Central memory CD8-positive, alpha-beta T cell (primary cell): ENCODE measurements around the gene LENEP.

Experiments used
- ATAC-seq: fragments of 150-1000 bp; cut with Tn5 transposase; replicated peaks from 2 replicates; pipeline ENCODE4 v1.10.0; 2022; ENCODE audit warnings: mild to moderate bottlenecking, moderate FRiP score, moderate number of reproducible peaks; ENCODE audit not compliant: poor library complexity, severe bottlenecking; ENCODE audit errors: extremely low read depth
- DNase-seq, 2 donors: peaks; one replicate each; pipeline ENCODE4 v3.0.0; 2021; ENCODE audit warnings: low spot score in 2 of 2
- H3K27ac Mint-ChIP-seq: one replicate; pipeline ENCODE4 v1.8.0; 2022; ENCODE audit warnings: low read depth, mild to moderate bottlenecking, moderate library complexity, mixed read lengths
- H3K27me3 Mint-ChIP-seq: one replicate; pipeline ENCODE4 v1.8.0; 2022; ENCODE audit warnings: mixed read lengths
- H3K36me3 Mint-ChIP-seq: one replicate; pipeline ENCODE4 v1.8.0; 2022; ENCODE audit warnings: mild to moderate bottlenecking, moderate library complexity, mixed read lengths; ENCODE audit not compliant: insufficient read depth
- H3K4me1 Mint-ChIP-seq: one replicate; pipeline ENCODE4 v1.8.0; 2022; ENCODE audit warnings: mixed read lengths
- H3K4me3 Mint-ChIP-seq: one replicate; pipeline ENCODE4 v1.8.0; 2022; ENCODE audit warnings: mild to moderate bottlenecking, moderate library complexity, mixed read lengths
- H3K9me3 Mint-ChIP-seq: one replicate; pipeline ENCODE4 v1.8.0; 2022; ENCODE audit warnings: mixed read lengths

Gene LENEP, protein sequence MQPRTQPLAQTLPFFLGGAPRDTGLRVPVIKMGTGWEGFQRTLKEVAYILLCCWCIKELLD

DNA sequence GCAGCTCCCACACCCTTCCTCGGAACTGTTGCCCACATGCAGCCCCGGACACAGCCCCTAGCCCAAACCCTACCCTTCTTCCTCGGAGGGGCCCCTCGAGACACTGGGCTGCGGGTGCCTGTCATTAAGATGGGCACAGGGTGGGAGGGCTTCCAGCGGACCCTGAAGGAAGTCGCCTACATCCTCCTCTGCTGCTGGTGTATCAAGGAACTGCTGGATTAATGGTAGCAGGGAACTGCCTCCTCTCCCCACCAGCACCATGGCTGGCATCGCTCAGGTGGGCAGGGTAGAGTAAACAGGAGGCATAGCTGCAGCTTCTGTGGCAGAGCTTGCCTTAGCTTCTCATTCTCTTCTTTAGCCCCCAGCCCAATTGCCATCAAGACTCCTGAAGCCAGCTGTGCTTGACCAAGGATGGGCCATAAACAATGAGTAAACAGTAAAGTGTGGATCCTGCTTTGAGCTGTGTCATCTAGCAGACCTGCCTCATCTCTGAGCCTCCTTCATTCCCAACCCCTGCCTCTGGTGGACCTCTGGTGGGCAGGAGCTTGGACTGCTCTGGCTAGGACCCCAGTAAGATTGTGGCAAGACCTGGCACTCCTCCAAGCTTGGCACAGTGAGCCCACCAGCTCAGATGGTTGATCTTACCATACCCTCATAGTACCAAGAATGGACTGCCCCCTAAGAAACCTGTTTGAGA, at the start of gene LENEP:
Gene LENEP (plus strand): TSS at position 15 of the 697 bp plus-strand sequence. CDS start 22 bp downstream, at position 37.
- ATAC-seq (no peak), DNase-seq (no peak)
- Mint-ChIP-seq H3K27ac (no peak within 1 kb of the TSS), H3K9me3 (no peaks in the 10 kb centered on the region), H3K27me3 (no peaks in the 10 kb centered on the region), H3K36me3 (peaks cover 11% of the 10 kb centered on the region), H3K4me3 (no peak within 1 kb of the TSS), H3K4me1 (peaks cover 20% of the 10 kb centered on the region)

DNA sequence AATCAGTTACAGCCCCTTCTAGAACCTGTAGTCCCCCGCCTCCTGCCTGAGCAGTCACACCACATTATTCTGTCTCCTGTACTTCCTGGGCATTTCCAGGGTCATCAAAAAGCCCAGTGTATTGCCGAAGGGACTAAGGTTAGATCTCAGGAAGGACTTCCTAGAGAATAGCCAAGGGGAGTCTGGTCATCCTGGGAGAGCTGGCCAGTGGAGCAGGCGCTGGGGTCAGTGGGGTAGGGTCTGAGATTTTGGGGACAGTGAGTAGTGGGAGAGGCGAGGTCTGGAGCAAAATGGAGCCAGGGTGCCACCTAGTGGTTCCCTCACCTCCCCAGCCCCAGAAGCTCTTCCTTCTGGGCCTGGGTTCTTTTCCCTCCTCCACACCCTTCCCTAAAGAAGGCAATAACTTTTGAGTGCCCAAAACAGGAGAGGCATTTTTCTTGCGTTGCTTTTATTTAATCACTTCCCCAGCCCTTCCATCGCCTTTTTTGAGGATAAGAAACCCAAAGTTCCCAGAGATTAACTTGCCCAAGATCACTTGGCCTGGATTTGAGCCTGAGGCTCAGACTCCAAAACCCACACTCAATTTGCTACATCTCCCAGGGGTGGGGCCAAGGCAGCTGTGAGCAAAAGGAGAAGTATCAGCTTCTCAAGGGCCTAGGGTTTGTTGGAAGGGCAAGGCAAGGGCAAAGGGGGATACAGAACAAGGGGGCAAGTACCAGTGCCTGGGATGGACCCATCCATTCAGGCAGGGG, 49.6 kb upstream of the LENEP start:
- H3K27ac Mint-ChIP-seq = peak overlapping the region; percentile 79
- H3K36me3 Mint-ChIP-seq = peaks cover 49% of the 10 kb centered on the region
- DNase-seq = no peak
- peaks cover 65% of the 10 kb centered on the region for H3K4me1 Mint-ChIP-seq
- peak overlapping the region; percentile 56 for H3K4me3 Mint-ChIP-seq
- no peaks in the 10 kb centered on the region for H3K9me3 Mint-ChIP-seq
- ATAC-seq = no peak
- no peaks in the 10 kb centered on the region for H3K27me3 Mint-ChIP-seq

DNA sequence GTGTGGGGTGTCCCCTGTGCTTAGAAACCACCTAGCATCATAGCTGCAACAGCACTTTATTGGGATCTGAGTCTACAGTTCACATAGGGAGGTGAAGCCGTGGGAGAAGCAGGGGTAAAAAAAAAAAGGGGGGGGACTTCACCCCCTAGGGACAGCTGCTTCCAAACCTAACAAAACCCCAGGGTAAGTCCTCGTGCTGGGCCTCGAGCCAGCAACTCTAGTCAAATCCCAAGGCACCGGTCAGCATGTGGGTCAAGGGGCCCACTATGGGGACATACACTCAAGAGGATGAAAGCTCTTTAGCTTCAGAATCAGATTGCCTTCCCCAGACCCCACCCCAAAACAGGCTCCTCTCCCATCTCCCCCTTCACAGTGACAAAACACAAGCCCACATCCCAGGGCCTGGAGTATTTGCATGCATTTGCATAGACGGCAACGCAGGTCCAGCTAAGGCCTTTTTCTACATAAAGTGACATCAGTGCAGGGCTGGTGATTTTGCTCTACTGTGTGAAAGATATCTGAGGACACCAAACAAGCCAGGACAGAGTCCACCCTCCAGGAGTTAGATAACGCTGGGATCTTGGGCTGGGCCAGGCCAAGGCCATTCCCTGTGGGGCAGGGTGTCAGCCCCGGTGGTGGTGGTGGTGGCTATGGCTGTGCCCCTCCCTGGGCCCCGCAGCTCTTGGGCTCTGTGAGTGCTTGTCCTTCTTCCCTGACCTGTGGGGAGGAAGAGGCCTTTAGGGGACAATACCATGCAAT, 48.8 kb upstream of the LENEP start:
- Mint-ChIP-seq H3K36me3 (peaks cover 57% of the 10 kb centered on the region), H3K4me3 (no peak overlapping the region), H3K9me3 (no peaks in the 10 kb centered on the region), H3K4me1 (peaks cover 60% of the 10 kb centered on the region), H3K27ac (peak overlapping the region; percentile 79), H3K27me3 (no peaks in the 10 kb centered on the region)
- no peak for ATAC-seq
- DNase-seq = no peak

DNA sequence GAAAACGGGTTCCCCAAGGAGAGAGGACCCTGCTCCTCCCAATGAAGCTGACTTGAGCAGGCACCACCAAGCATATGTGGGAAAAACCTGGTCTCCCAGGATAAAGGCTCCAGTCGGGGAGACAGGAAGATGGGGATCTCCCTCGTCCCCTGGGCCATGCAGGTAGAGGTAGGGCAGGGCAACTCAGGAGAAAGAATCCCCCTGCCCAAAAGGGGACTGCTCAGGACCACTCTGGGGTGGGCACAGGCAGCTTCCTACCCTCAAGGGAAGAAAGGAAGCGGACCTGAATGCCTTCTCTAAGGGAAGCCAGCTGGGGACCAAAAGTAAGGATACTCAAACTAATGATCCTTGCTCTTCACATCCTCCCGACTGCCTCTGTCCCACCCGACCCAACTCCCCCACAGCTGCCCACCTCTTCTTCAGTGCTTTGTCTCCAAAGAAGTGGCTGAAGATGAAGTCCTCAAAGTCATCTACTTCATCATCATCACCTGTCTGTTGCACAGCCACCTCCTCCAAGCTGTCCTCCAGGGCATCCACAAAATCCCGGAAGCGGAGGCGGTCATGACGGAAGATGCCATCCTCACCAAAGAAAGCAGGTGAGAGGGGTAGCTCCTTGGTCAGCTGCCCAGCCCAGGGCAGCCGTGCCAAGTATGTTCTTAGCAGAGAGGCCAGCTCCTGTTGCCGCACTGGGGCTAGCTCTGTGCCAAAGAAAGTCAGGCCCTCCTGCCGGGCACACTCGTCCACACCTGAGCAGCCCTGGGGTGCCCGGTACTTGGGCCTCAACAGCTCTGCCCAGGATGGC, 48.0 kb upstream of the LENEP start:
- Mint-ChIP-seq H3K4me1 (peaks cover 56% of the 10 kb centered on the region), H3K4me3 (no peak overlapping the region), H3K36me3 (peaks cover 61% of the 10 kb centered on the region), H3K27me3 (no peaks in the 10 kb centered on the region), H3K27ac (peak overlapping the region; percentile 96), H3K9me3 (no peaks in the 10 kb centered on the region)
- no peak for ATAC-seq
- DNase-seq = no peak

DNA sequence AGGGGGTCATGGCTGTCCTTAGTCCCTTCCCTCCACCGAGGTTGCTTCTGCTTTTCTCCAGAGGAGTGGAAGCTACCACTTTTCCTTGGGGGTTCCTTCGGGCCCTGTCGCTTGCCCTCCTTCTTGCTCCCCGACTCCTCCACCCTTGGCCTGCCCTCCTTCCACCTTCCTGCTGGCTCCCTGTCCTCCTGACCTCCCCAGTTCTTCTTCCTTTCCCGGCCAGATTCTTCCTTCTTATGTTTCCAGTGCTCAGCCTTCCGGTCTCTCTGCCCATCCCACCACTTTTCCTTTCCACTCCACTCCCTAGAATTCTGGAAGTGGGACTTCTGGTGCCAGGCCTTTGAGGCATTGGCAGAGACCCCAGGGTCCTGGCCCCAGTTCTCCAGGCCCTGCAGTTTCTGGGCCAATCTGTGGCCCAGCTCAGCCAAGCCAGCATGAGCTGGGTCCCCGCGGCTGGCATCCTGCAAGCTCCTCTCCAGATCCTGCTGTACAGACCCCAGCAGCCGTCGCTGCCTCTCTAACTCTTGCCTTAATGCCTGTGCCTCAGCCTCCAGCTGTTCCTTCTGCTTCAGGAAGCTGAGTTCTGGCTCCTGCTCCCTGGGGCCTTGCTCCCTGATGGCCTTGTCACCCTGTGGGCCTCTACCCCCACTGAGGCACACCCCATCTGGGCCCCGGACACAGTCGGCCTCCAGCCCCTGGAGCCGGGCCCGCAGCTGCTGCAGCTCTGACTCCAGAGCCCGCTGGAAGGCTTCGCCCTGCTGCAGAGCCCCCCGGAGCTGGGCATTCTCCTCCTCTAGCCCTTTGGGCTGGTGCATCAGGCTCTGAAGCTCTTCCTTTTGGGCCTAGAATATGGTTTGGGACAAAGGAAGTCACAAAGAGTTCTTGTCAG, 47.2 kb upstream of the LENEP start:
- Mint-ChIP-seq H3K36me3 (peaks cover 65% of the 10 kb centered on the region), H3K27me3 (no peaks in the 10 kb centered on the region), H3K27ac (peak overlapping the region; percentile 96), H3K4me3 (peak overlapping the region; percentile 48), H3K9me3 (no peaks in the 10 kb centered on the region), H3K4me1 (peaks cover 56% of the 10 kb centered on the region)
- no peak for ATAC-seq
- no peak for DNase-seq

DNA sequence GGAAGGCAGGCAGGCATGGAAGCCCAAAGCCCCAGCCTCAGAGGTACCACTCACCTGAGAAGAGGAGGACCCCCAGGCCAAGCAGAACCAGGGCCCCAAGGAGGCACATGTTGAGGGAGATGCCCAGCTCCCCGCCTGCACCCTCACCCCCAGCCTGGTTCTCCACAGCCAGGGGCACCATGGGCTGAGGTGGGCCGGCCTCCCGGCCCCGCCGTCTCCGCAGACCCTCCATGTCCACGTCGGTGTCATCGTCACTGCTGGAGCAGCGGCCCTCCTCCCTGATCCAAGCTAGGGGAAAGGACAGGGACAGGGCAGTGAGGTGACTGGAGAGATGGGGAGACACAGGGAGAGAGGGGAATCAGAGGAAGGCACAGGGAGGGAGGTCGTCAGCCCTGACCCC, 45.3 kb upstream of the LENEP start:
- DNase-seq = no peak
- Mint-ChIP-seq H3K9me3 (no peaks in the 10 kb centered on the region), H3K27ac (peak overlapping the region; percentile 90), H3K4me3 (no peak overlapping the region), H3K36me3 (peaks cover 76% of the 10 kb centered on the region), H3K4me1 (peaks cover 55% of the 10 kb centered on the region), H3K27me3 (no peaks in the 10 kb centered on the region)
- no peak for ATAC-seq

DNA sequence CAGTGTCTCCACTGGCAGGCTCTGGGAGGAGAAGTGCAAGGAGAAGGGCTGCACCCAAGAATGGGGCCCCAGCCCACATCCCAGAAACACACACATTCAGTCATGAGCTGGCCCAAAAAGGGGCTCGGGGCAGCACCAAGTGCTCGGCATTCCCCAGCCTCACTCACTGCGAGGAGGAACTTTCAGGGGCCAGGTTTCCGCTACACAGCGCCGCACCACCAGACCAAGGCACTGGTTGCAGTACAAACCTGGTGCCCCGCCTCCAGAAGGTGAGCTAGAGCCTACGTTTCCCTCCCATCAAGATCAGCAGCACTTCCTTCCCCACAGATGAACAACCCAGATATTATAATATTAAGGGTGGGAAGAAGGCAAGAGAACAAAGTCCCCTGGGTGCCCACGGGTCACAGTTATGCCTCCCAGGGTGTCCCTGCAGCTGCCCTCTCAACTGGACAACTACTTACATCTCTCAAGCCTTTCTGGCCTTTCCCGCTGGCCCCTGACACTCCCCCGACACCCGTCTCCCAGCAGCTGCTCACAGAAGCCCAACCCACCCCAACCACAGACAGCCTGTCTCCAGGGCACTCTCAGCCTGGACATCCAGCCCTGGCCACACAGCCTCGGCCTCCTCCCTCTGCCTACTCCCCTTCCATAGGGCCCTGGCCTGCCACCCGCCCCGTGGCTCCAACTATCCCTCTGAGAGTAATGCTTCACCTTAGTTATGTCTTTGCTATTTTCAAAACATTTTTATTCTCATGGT, 41.3 kb upstream of the LENEP start:
- DNase-seq = no peak
- peaks cover 77% of the 10 kb centered on the region for H3K36me3 Mint-ChIP-seq
- H3K4me3 Mint-ChIP-seq = peak overlapping the region; percentile 97
- H3K4me1 Mint-ChIP-seq = peaks cover 70% of the 10 kb centered on the region
- no peaks in the 10 kb centered on the region for H3K27me3 Mint-ChIP-seq
- H3K9me3 Mint-ChIP-seq = no peaks in the 10 kb centered on the region
- no peak for ATAC-seq
- peak overlapping the region; percentile 98 for H3K27ac Mint-ChIP-seq

DNA sequence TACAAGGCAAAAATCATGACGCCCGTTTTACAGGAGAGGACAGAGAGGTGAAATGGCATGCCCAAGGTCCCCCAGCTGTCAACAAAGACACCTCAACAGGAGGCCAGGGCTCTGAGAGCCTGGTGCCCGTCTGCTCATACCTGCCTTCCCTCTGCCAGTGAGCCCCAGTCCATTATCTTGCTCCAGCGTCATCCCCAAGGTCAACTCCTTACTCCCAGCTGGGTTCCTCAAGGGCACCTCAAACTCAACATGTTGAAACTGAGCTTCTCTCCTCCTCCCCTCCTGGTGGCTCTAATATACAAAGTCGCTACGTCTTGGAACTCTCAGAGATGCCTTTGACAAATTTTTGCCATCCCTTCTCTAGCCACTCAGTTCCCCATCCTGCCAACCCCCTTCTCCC, 40.7 kb upstream of the LENEP start:
- Mint-ChIP-seq H3K4me3 (peak overlapping the region; percentile 97), H3K9me3 (no peaks in the 10 kb centered on the region), H3K36me3 (peaks cover 75% of the 10 kb centered on the region), H3K4me1 (peaks cover 68% of the 10 kb centered on the region), H3K27ac (peak overlapping the region; percentile 98), H3K27me3 (no peaks in the 10 kb centered on the region)
- ATAC-seq (no peak), DNase-seq (no peak)

DNA sequence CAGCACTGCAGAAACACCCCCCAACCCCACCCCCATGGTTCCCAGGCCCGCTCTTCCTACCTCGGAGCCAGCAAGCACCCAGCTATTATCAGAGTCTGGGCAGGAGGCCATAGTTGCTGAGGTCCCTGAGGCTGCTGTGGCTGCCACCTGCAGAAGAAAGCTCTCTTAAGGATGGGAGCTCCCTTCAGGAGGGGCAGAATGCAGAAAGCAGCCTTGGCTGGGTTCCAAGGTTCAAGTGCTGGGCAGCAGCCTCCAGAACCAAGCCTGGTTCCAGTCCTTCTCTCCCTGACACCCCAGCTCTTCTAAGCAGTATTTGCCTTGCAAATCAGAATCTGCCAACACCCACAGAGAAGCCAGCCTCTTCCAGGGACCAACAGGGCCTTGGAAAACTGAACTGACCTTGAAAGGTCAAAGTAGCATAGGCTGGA, 39.8 kb upstream of the LENEP start:
- peak overlapping the region; percentile 97 for H3K4me3 Mint-ChIP-seq
- H3K36me3 Mint-ChIP-seq = peaks cover 72% of the 10 kb centered on the region
- no peaks in the 10 kb centered on the region for H3K27me3 Mint-ChIP-seq
- no peaks in the 10 kb centered on the region for H3K9me3 Mint-ChIP-seq
- peak overlapping the region; percentile 98 for H3K27ac Mint-ChIP-seq
- H3K4me1 Mint-ChIP-seq = peaks cover 62% of the 10 kb centered on the region
- DNase-seq (no peak), ATAC-seq (no peak)

DNA sequence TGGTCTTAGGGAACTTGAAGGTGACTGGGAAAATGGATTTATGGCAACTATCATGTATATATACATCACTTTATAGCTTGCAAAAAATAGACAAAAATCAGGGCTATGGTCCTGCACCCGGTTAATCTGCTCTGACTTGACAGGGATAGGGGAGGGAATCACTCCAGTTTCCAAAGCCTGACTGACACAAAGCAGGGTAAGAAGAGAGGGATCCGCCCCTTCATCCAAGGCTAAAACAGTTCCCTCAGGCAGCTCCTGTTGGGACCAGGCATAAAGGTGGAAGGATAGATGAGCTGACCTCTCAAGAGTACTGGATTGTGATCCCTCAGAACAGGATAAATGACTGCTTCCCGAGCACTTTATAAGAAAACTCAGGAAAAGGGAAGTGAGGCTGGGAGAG, 38.8 kb upstream of the LENEP start:
- Mint-ChIP-seq H3K4me1 (peaks cover 60% of the 10 kb centered on the region), H3K36me3 (peaks cover 64% of the 10 kb centered on the region), H3K27me3 (no peaks in the 10 kb centered on the region), H3K4me3 (peak overlapping the region; percentile 97), H3K9me3 (no peaks in the 10 kb centered on the region), H3K27ac (peak overlapping the region; percentile 98)
- no peak for ATAC-seq
- DNase-seq = no peak
